AG08395 (cell line): Measurements from ENCODE around the gene SMPD3.

Source experiments
- DNase-seq: peaks from one replicate; pipeline ENCODE4 v3.0.0; 2012; ENCODE audit warnings: mixed read lengths, low spot score

The SMPD3 gene

GRCh38 chr16:68356249-68356918 is 91.9 kb downstream of the SMPD3 start:
- no peak for DNase-seq

- no peak for DNase-seq
These were observed 92.7 kb downstream of the SMPD3 start for GRCh38 chr16:68355447-68356248.

GRCh38 chr16:68354816-68355215 is 93.5 kb downstream of the SMPD3 start:
- DNase-seq, result no peak

- no peak for DNase-seq
These were observed 94.9 kb downstream of the SMPD3 start for GRCh38 chr16:68353366-68353765.

GRCh38 chr16:68351991-68352431 is 96.3 kb downstream of the SMPD3 start:
- DNase-seq, result no peak

GRCh38 chr16:68351463-68351862 is 96.8 kb downstream of the SMPD3 start:
- DNase-seq, result no peak

GRCh38 chr16:68350813-68351350 is 97.4 kb downstream of the SMPD3 start:
- DNase-seq, result no peak

GRCh38 chr16:68349838-68350410 is 98.4 kb downstream of the SMPD3 start:
- no peak for DNase-seq

GRCh38 chr16:68348639-68349445 is 99.5 kb downstream of the SMPD3 start:
- DNase-seq, result no peak

- no peak for DNase-seq
These were observed 100.7 kb downstream of the SMPD3 start for GRCh38 chr16:68347605-68348004.

GRCh38 chr16:68346892-68347480 is 101.3 kb downstream of the SMPD3 start:
- no peak for DNase-seq

GRCh38 chr16:68345958-68346635 is 102.2 kb downstream of the SMPD3 start:
- no peak for DNase-seq

GRCh38 chr16:68345351-68345810 is 102.9 kb downstream of the SMPD3 start:
- no peak for DNase-seq

GRCh38 chr16:68344252-68344651 is 104.1 kb downstream of the SMPD3 start:
- no peak for DNase-seq

- DNase-seq, result no peak
These were observed 105.2 kb downstream of the SMPD3 start for GRCh38 chr16:68343137-68343536.

GRCh38 chr16:68342620-68343019 is 105.7 kb downstream of the SMPD3 start:
- no peak for DNase-seq

- DNase-seq, result no peak
These were observed 109.1 kb downstream of the SMPD3 start for GRCh38 chr16:68339214-68339613.

GRCh38 chr16:68338326-68339119 is 109.8 kb downstream of the SMPD3 start:
- no peak for DNase-seq

GRCh38 chr16:68335175-68335574 is 113.1 kb downstream of the SMPD3 start:
- no peak for DNase-seq
